OCI-LY3 (cell line): ENCODE data around the gene CPZ.

Experiments
- H2AFZ ChIP-seq: fragments of 200-600, 300-600 bp; shearing (Covaris generic); 2 replicates; pipeline ENCODE4 v1.6.0; 2014; ENCODE audit warnings: antibody characterized with exemption, low read depth, low read length
- H3K27ac ChIP-seq: fragments of 200-600, 300-600 bp; sonication (generic); 2 replicates; pipeline ENCODE4 v1.5.1; 2014; ENCODE audit warnings: mild to moderate bottlenecking, low read length, moderate library complexity, mixed read lengths
- H3K27me3 ChIP-seq: fragments of 200-600, 300-600 bp; sonication (generic); 2 replicates; pipeline ENCODE4 v1.6.1; 2014; ENCODE audit warnings: low read depth, low read length, mixed read lengths
- H3K36me3 ChIP-seq: fragments of 200-600, 300-600 bp; sonication (generic); replicated peaks from 2 replicates; pipeline ENCODE3; 2014; ENCODE audit warnings: low read depth, low read length, mixed read lengths
- H3K4me1 ChIP-seq: fragments of 300-600, 200-600 bp; sonication (generic); 2 replicates; pipeline ENCODE4 v1.6.1; 2014; ENCODE audit warnings: low read length, mixed read lengths
- H3K4me2 ChIP-seq: fragments of 200-600, 300-600 bp; sonication (generic); 2 replicates; pipeline ENCODE4 v1.6.1; 2014; ENCODE audit warnings: low read length, mixed read lengths
- H3K4me3 ChIP-seq: fragments of 300-600, 200-600 bp; sonication (generic); 2 replicates; pipeline ENCODE4 v1.5.1; 2014; ENCODE audit warnings: antibody characterized with exemption, mild to moderate bottlenecking, low read length, moderate library complexity
- H3K79me2 ChIP-seq: fragments of 300-600, 200-600 bp; shearing (Covaris generic); 2 replicates; pipeline ENCODE4 v1.6.1; 2014; ENCODE audit warnings: mild to moderate bottlenecking, low read length, mixed read lengths
- H3K9ac ChIP-seq: fragments of 300-600, 200-600 bp; shearing (Covaris generic); 2 replicates; pipeline ENCODE4 v1.6.0; 2014; ENCODE audit warnings: mild to moderate bottlenecking, low read length, moderate library complexity
- H3K9me3 ChIP-seq: fragments of 200-600, 300-600 bp; shearing (Covaris generic); 2 replicates; pipeline ENCODE4 v1.6.1; 2014; ENCODE audit warnings: low read length, mixed read lengths; ENCODE audit not compliant: insufficient read depth
- H4K20me1 ChIP-seq: fragments of 200-600, 300-600 bp; sonication (generic); 2 replicates; pipeline ENCODE4 v1.6.1; 2016; ENCODE audit warnings: low read length, mixed read lengths; ENCODE audit not compliant: insufficient read depth
- CTCF ChIP-seq: fragments of 200-600, 300-600 bp; sonication (generic); IDR thresholded peaks from 2 replicates; pipeline ENCODE4 v1.5.1; 2014; ENCODE audit warnings: antibody characterized with exemption, low read length, low read depth
- EZH2phosphoT487 ChIP-seq: fragments of 200-600 bp; shearing (Covaris generic); IDR thresholded peaks from 2 replicates; pipeline ENCODE4 v1.6.1; 2018; ENCODE audit warnings: antibody characterized with exemption, mixed run types, low read depth

CPZ gene

GRCh38 chr4:8603931-8604330 lies 11.4 kb downstream of the CPZ start:
- H3K27ac ChIP-seq, result no peak overlapping the region
- no peaks in the 10 kb centered on the region for H3K27me3 ChIP-seq
- no peaks in the 10 kb centered on the region for H3K36me3 ChIP-seq
- no peak overlapping the region for H2AFZ ChIP-seq
- H3K4me3 ChIP-seq, result no peak overlapping the region
- no peak overlapping the region for H3K9ac ChIP-seq
- TF ChIP-seq EZH2phosphoT487, result no peak
- no peak for TF ChIP-seq CTCF
- no peaks in the 10 kb centered on the region for H3K79me2 ChIP-seq
- H4K20me1 ChIP-seq, result no peaks in the 10 kb centered on the region
- H3K9me3 ChIP-seq, result no peaks in the 10 kb centered on the region
- no peak overlapping the region for H3K4me2 ChIP-seq
- peaks cover 13% of the 10 kb centered on the region for H3K4me1 ChIP-seq

GRCh38 chr4:8605289-8605688 lies 12.7 kb downstream of the CPZ start:
- Histone ChIP-seq H2AFZ (no peak overlapping the region), H3K36me3 (no peaks in the 10 kb centered on the region), H3K27me3 (no peaks in the 10 kb centered on the region), H3K79me2 (no peaks in the 10 kb centered on the region), H3K27ac (no peak overlapping the region), H3K9ac (no peak overlapping the region), H3K4me1 (peaks cover 13% of the 10 kb centered on the region), H4K20me1 (no peaks in the 10 kb centered on the region), H3K4me3 (no peak overlapping the region), H3K9me3 (no peaks in the 10 kb centered on the region), H3K4me2 (no peak overlapping the region)
- TF ChIP-seq CTCF (no peak), EZH2phosphoT487 (no peak)

- Histone ChIP-seq H2AFZ (no peak overlapping the region), H3K4me3 (no peak overlapping the region), H3K27ac (no peak overlapping the region), H4K20me1 (no peaks in the 10 kb centered on the region), H3K27me3 (no peaks in the 10 kb centered on the region), H3K79me2 (no peaks in the 10 kb centered on the region), H3K9ac (no peak overlapping the region), H3K4me1 (peaks cover 13% of the 10 kb centered on the region), H3K4me2 (no peak overlapping the region), H3K9me3 (no peaks in the 10 kb centered on the region), H3K36me3 (no peaks in the 10 kb centered on the region)
- no peak for TF ChIP-seq EZH2phosphoT487
- no peak for TF ChIP-seq CTCF
These were observed 13.9 kb downstream of the CPZ start for GRCh38 chr4:8606476-8606875.

GRCh38 chr4:8606966-8607365 lies 14.4 kb downstream of the CPZ start:
- Histone ChIP-seq H3K27ac (no peak overlapping the region), H3K79me2 (no peaks in the 10 kb centered on the region), H3K4me1 (peaks cover 13% of the 10 kb centered on the region), H3K4me2 (no peak overlapping the region), H3K9me3 (no peaks in the 10 kb centered on the region), H3K9ac (no peak overlapping the region), H3K36me3 (no peaks in the 10 kb centered on the region), H4K20me1 (no peaks in the 10 kb centered on the region), H3K27me3 (no peaks in the 10 kb centered on the region), H2AFZ (no peak overlapping the region), H3K4me3 (no peak overlapping the region)
- TF ChIP-seq EZH2phosphoT487 (no peak), CTCF (no peak)
